ENCODE data around the gene IMMP2L.

GRCh38 chr7:111093496-111093895, 468.8 kb downstream of the IMMP2L start:
- TF ChIP-seq, protein P1, sequence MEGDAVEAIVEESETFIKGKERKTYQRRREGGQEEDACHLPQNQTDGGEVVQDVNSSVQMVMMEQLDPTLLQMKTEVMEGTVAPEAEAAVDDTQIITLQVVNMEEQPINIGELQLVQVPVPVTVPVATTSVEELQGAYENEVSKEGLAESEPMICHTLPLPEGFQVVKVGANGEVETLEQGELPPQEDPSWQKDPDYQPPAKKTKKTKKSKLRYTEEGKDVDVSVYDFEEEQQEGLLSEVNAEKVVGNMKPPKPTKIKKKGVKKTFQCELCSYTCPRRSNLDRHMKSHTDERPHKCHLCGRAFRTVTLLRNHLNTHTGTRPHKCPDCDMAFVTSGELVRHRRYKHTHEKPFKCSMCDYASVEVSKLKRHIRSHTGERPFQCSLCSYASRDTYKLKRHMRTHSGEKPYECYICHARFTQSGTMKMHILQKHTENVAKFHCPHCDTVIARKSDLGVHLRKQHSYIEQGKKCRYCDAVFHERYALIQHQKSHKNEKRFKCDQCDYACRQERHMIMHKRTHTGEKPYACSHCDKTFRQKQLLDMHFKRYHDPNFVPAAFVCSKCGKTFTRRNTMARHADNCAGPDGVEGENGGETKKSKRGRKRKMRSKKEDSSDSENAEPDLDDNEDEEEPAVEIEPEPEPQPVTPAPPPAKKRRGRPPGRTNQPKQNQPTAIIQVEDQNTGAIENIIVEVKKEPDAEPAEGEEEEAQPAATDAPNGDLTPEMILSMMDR (IDR thresholded peaks at IDR 0.05), result no peak
- TF ChIP-seq TCF7L2 (IDR thresholded peaks at IDR 0.05; ENCODE audit: low read depth, low read length) (no peak), SIN3A (IDR thresholded peaks at IDR 0.05; ENCODE audit: borderline replicate concordance, insufficient read depth, low read depth, low read length) (no peak)
